Skeletal muscle satellite cell (primary cell): ENCODE measurements around the gene GAGE10.

Experiments used
- H3K27me3 ChIP-seq: 2 replicates; pipeline ENCODE4 v1.7.0; 2013; ENCODE audit warnings: low read length; ENCODE audit not compliant: control insufficient read depth, insufficient read depth
- H3K36me3 ChIP-seq: 2 replicates; pipeline ENCODE4 v1.7.0; 2013; ENCODE audit warnings: mild to moderate bottlenecking, control low read depth, low read length; ENCODE audit not compliant: insufficient read depth
- H3K4me1 ChIP-seq: 2 replicates; pipeline ENCODE4 v1.7.0; 2013; ENCODE audit warnings: low read length; ENCODE audit not compliant: control insufficient read depth, insufficient read depth
- H3K4me2 ChIP-seq: 2 replicates; pipeline ENCODE4 v1.7.0; 2013; ENCODE audit warnings: mild to moderate bottlenecking, low read length
- H3K4me3 ChIP-seq: 2 replicates; pipeline ENCODE4 v1.7.0; 2013; ENCODE audit warnings: low read length
- H3K9ac ChIP-seq: 2 replicates; pipeline ENCODE4 v1.7.0; 2013; ENCODE audit warnings: mild to moderate bottlenecking, low read depth, low read length, moderate library complexity
- H3K9me3 ChIP-seq: replicated peaks from 2 replicates; pipeline ENCODE4 v1.7.0; 2013; ENCODE audit warnings: mild to moderate bottlenecking, control low read depth, low read length

GAGE10 gene

DNA sequence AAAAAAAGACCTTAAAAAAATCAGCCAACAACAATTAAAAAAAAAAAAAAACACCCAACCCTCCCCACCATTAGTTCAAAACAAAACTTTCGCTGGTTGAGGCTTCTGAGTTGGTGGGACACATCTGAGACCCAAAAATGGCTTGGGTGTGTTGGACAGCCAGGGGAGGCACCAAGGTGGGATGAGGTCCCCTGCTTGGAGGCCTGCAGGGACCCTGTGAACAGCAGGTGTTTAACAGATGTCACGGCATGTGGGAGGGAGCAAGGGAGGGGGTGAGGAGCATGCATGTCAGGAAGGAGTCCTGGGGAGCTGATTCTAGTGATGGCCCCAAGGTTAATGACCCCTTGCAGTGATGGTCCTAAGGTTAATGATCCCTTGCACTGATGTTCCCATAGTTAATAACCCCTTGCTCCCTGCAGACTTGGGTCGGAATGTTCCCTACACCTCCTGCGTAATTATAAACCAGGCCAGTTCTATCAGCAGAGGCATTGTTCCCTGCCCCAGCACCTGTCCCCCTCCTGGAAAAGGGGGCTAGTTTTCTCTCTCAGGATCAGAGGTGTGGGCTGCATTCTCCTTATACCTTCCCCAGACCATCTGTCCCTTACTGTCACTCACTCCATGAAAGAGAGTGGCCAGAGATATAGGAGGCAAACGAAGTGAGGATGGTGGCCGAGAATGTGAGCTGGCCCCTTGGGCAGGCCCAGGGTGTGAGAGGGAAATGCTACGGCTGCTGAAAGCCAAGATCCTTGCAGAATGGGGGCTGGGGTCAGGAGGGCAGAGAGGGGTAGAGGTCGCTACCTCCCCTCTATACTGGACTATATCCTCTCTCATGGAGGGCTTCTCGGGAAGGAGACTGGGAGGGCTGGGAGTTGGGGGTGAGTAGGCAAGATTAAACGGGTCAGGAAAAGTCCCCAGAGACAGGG, 36.7 kb upstream of the GAGE10 start:
- Histone ChIP-seq H3K9ac (no peak overlapping the region), H3K27me3 (no peaks in the 10 kb centered on the region), H3K4me3 (no peak overlapping the region), H3K4me1 (peaks cover 14% of the 10 kb centered on the region), H3K9me3 (no peaks in the 10 kb centered on the region), H3K36me3 (no peaks in the 10 kb centered on the region), H3K4me2 (no peak overlapping the region)

DNA sequence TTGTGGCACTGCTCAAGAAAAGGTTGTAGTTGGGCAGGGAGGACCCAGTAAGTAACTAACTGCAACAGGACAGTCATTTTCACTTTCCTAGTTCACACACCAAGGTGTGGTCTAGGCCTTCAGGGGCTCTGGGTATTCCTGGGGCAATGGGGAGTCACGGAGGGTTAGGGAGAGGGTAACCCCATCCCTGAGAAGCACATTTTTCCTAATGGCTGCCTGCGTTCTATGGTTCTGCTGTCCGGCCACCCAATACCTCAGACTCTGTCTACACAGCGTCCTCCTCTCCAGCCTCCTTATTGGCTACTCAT, 34.8 kb upstream of the GAGE10 start:
- peak overlapping the region; percentile 91 for H3K9ac ChIP-seq
- H3K4me1 ChIP-seq = peaks cover 20% of the 10 kb centered on the region
- no peaks in the 10 kb centered on the region for H3K9me3 ChIP-seq
- H3K4me2 ChIP-seq = peak overlapping the region; percentile 75
- H3K27me3 ChIP-seq = no peaks in the 10 kb centered on the region
- H3K4me3 ChIP-seq = peak overlapping the region; percentile 68
- H3K36me3 ChIP-seq = no peaks in the 10 kb centered on the region

DNA sequence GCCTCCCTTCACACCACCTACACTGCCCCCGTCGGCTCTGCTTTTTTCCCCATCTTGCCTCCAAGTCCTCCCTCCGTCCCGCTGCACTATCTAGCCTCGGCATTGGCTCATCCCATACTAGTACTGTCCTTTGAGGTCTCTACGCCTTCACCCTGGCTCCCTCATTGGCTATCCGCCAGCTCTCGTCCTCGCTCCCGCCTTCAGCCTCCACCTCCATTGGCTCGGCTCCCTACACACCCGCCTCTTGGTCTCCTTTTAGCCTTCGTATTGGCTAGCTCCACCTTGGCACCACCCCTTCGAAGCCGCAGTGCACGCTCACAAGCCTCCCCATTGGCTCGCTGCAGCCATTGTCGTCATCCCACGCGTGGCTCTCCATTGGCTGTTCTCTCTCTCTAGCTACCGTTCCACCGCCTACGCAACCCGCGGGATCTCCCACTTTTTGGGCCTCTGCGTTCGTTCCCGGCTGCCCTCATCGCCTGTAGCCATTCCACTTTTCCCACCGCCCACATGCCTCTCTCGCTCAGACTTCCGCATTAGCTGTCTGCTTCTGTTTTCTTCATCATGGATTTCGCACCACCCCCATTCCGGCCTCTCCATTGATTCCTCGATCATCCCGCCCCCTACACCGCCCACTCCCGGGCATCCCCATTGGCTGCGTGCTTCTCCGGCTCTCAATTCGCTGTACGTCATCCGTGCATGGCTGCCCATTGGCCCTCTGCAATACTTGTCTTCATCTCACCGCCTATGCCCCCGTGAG, 34.3 kb upstream of the GAGE10 start:
- no peaks in the 10 kb centered on the region for H3K9me3 ChIP-seq
- H3K4me2 ChIP-seq = peak overlapping the region; percentile 76
- H3K36me3 ChIP-seq = no peaks in the 10 kb centered on the region
- H3K4me3 ChIP-seq = peak overlapping the region; percentile 78
- H3K9ac ChIP-seq = peak overlapping the region; percentile 91
- no peaks in the 10 kb centered on the region for H3K27me3 ChIP-seq
- peaks cover 20% of the 10 kb centered on the region for H3K4me1 ChIP-seq

DNA sequence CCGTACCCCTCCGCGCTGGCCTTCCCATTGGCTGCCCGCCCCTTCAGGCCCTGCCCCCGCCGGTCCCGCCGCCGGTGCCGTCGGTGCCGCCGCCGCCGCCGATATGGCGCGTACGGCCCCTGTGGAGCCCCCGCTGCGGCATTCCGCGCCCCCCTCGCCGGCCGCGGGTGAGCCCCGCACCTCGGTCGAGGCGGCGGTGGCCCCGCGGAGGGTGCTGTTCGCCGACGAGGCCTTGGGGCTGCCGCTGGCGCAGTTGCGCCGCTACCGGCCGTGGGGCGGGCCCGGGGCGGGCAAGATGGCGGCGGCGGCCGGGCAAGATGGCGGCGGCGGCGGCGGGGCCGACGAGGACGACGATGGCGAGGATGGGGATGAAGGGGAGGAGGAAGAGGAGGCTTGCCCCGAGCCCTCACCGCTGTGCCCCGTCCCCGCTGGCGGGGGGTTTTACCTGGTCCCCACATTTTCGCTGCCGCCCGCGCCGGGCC, 33.6 kb upstream of the GAGE10 start, which contains the start of gene PPP1R3F:
PPP1R3F (plus strand) TSS at position 27 of the 482 bp plus-strand sequence; CDS start at position 104, 77 bp downstream.
- Histone ChIP-seq H3K9me3 (no peaks in the 10 kb centered on the region), H3K4me3 (peak within 1 kb of the TSS; percentile 78), H3K4me1 (peaks cover 20% of the 10 kb centered on the region), H3K36me3 (no peaks in the 10 kb centered on the region), H3K27me3 (no peaks in the 10 kb centered on the region), H3K9ac (peak within 1 kb of the TSS; percentile 91), H3K4me2 (peak within 1 kb of the TSS; percentile 76)

DNA sequence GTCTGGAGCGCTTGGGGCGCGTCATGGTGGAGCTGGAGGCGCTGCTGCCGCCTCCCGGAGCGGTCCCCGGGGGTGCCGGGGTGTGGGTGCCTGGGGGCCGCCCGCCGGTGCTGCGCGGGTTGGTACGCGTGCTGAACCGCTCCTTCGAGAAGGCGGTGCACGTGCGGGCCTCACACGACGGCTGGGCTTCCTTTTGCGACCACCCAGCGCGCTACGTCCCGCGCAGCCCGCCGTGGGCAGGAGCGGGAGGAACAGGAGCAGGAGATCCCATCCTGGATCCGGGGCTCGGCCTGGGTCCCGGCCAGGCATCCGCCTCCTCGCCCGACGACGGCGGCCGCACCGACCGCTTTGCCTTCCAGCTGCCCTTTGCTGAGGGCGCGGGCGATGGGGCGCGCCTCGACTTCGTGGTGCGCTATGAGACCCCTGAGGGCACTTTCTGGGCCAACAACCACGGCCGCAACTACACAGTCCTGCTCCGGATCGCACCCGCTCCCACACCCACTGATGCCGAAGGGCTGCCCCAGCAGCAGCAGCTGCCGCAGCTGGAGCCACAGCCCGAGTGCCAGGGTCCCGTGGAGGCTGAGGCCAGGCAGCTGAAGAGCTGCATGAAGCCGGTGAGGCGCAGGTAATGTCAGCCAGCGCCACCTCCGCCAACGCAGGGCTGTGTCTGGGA, 33.1 kb upstream of the GAGE10 start:
- Histone ChIP-seq H3K4me3 (peak overlapping the region; percentile 78), H3K9ac (peak overlapping the region; percentile 88), H3K27me3 (no peaks in the 10 kb centered on the region), H3K4me1 (peaks cover 20% of the 10 kb centered on the region), H3K9me3 (no peaks in the 10 kb centered on the region), H3K36me3 (no peaks in the 10 kb centered on the region), H3K4me2 (peak overlapping the region; percentile 76)

DNA sequence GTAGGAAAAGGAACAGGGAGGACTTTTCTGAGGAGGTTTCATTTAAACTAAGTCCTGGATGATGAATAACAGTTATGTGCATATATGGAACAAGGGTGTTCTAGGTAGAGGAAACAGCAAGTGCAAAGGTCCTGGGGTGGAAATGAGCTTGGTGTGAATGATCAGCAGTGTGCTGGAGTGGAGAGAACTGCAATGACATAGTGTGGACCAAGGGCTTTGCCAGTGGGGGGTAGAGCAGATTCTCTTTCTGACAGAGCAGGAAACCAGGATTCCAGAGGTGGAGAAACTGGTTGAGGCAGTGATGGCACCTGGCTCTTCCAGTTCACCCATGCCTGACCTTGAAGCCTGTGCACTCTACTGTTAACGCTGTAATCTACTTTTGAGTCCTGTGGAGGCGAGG, 32.1 kb upstream of the GAGE10 start:
- H3K4me1 ChIP-seq = peaks cover 20% of the 10 kb centered on the region
- H3K4me3 ChIP-seq = peak overlapping the region; percentile 78
- H3K27me3 ChIP-seq = no peaks in the 10 kb centered on the region
- H3K36me3 ChIP-seq = no peaks in the 10 kb centered on the region
- H3K9ac ChIP-seq = no peak overlapping the region
- no peaks in the 10 kb centered on the region for H3K9me3 ChIP-seq
- H3K4me2 ChIP-seq = peak overlapping the region; percentile 76

DNA sequence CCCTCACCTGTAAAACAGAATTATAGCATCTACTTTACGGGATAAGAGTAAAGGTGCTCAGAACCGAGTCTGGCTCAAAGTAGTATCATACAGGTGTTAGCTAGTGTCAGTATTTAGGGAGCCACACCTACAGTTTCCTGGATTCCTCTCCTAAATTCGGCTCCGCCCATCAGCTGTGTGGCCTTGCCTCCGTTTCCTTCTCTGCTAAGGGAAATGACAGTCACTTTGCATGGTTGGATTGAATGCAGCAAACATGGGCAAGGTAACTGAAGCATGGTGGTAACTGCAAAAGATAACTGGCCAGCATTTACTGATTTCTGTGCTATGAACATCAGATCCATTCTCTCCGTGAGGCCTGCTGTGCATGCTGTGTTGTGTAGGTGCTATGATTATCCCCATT, 31.0 kb upstream of the GAGE10 start:
- Histone ChIP-seq H3K4me2 (peak overlapping the region; percentile 9), H3K4me1 (peaks cover 20% of the 10 kb centered on the region), H3K27me3 (no peaks in the 10 kb centered on the region), H3K36me3 (no peaks in the 10 kb centered on the region), H3K4me3 (no peak overlapping the region), H3K9ac (no peak overlapping the region), H3K9me3 (no peaks in the 10 kb centered on the region)

DNA sequence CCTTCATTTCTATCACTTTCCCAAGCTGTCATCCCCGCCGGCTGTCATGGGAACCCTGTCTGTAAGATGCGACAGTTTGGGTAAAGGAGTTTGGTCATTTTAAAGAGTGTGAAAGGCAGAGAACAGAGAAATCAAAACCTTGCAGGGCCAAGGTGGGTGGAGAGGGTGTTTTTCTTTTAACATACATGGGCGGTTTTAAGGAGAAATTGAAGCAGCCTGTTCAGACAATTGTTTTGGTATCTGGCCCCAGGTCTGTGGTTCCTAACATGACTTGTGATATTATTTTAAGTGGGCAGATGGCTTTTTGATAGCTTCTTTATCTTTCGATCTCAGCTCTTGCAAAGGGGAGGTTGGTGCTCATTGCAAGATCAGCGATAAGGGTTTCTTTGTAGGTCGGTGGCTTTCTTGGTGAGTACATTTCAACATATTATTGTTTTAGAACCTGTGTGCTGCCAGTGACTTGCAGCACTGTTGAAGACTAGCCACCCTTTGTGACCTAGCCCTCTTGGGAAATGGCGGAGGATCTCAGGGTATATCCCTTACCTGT, 30.2 kb upstream of the GAGE10 start:
- peaks cover 20% of the 10 kb centered on the region for H3K4me1 ChIP-seq
- no peak overlapping the region for H3K4me3 ChIP-seq
- no peaks in the 10 kb centered on the region for H3K27me3 ChIP-seq
- H3K36me3 ChIP-seq = no peaks in the 10 kb centered on the region
- no peak overlapping the region for H3K4me2 ChIP-seq
- no peaks in the 10 kb centered on the region for H3K9me3 ChIP-seq
- no peak overlapping the region for H3K9ac ChIP-seq

DNA sequence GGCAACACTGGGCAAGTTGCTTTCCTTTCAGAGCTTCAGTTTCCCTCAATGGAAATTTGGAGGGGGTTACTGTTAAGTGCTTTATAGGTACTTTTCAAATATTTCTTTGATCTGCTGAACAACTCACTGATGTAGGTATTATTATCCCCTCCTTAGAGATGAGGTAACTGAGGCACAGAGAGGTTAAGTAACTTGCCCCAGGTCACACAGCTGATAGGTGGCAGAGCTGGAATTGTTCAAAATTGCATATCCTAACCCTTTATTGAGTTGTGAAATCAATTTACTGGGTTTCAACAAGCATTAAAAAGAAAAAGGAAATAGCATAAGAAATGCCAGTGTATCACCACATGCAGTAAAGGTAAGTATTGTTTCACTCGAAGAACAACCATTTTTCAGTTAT, 27.2 kb upstream of the GAGE10 start:
- Histone ChIP-seq H3K9ac (no peak overlapping the region), H3K9me3 (no peaks in the 10 kb centered on the region), H3K4me2 (no peak overlapping the region), H3K4me1 (peaks cover 6% of the 10 kb centered on the region), H3K27me3 (no peaks in the 10 kb centered on the region), H3K4me3 (no peak overlapping the region), H3K36me3 (no peaks in the 10 kb centered on the region)

DNA sequence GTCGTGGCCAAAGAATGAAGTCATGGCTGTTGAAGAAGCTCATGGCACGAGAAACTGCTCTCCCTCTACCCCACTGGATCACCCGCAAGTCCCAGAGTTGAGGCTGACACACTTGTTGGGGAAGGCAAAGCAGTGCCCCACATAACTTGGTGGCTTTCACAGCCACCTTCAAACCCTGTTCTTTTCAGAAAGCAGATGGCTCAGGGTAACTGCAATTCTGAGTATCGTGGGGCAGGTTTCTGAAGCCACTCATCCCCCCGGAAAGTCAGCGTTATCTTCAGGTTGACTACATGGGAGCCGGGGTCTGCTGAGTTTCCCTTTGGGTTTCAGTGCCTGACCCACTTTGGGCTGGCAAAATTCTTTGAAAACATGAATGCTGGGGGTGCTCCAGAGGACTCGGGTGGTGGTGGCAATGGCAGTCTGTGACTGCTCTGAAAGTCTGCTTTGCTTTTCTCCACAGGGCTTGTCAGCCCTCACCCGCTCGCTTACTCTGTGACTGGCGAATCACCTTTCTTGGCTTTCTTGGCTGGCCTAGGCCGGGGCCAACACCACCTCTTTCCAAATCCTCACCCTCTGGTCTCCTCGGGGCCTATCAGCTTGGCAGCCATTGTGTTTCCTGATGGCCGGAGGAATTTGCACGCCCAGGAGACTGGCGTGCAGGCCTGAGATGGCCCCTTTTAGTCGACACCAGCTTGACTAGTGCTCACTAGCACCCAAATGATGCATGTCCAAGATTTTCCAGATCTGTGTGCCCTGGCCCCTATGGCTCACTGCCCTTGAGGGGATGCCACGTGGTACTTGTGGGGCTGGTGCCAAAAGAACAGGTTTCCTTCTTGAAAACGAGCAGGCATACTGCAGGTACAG, 26.5 kb upstream of the GAGE10 start:
- H3K36me3 ChIP-seq = no peaks in the 10 kb centered on the region
- no peak overlapping the region for H3K4me3 ChIP-seq
- no peak overlapping the region for H3K4me2 ChIP-seq
- H3K4me1 ChIP-seq = peaks cover 6% of the 10 kb centered on the region
- no peaks in the 10 kb centered on the region for H3K27me3 ChIP-seq
- no peaks in the 10 kb centered on the region for H3K9me3 ChIP-seq
- H3K9ac ChIP-seq = no peak overlapping the region
